PFSK-1 (cell line): Measurements from ENCODE around the gene ZAP70.

Source experiments
- FOXP2 ChIP-seq: optimal IDR thresholded peaks from 2 replicates; pipeline ENCODE3; 2011; ENCODE audit warnings: borderline replicate concordance, control low read depth, inconsistent platforms; ENCODE audit not compliant: insufficient read depth; ENCODE audit errors: extremely low read length, extremely low read depth
- POLR2AphosphoS5 ChIP-seq: IDR thresholded peaks from 2 replicates; pipeline ENCODE4 v1.6.1; 2012; ENCODE audit warnings: low read depth, mild to moderate bottlenecking, control low read depth, low read length, moderate library complexity
- SIN3A ChIP-seq: IDR thresholded peaks from 2 replicates; pipeline ENCODE4 v1.6.1; 2012; ENCODE audit warnings: mild to moderate bottlenecking, low read length, moderate library complexity, borderline replicate concordance; ENCODE audit not compliant: insufficient read depth
- TAF1 ChIP-seq: IDR thresholded peaks from 2 replicates; pipeline ENCODE4 v1.6.1; 2012; ENCODE audit warnings: low read length, control low read depth, borderline replicate concordance; ENCODE audit not compliant: insufficient read depth
- TF ChIP-seq, protein P1 (sequence below), 2 experiments: IDR thresholded peaks; 2 replicates each; pipeline versions ENCODE4 v1.6.1 to v1.8.0; 2011 to 2012; ENCODE audit warnings: low read depth in 2 of 2, low read length in 2 of 2, control low read depth in 1 of 2, inconsistent platforms in 1 of 2, mild to moderate bottlenecking in 1 of 2, moderate library complexity in 1 of 2; ENCODE audit not compliant: insufficient read depth in 1 of 2

Gene ZAP70

DNA sequence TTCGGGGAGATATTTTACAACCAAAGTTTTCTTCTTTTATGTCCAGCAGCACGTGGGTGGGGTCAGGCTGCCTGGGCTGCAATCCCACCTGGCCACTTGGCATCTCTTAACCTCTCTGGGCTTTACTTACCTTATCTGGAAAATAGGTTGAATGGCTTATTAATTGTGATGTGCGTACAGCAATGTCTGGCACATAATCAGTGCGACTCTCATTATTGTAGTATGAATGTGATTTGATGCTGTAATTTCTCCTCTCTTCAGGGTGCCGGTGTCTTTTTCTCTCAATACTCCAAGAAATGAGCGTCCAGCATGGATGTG is 2.0 kb upstream of the ZAP70 start:
- TF ChIP-seq TAF1 (no peak), SIN3A (no peak)
- TF ChIP-seq, protein P1, sequence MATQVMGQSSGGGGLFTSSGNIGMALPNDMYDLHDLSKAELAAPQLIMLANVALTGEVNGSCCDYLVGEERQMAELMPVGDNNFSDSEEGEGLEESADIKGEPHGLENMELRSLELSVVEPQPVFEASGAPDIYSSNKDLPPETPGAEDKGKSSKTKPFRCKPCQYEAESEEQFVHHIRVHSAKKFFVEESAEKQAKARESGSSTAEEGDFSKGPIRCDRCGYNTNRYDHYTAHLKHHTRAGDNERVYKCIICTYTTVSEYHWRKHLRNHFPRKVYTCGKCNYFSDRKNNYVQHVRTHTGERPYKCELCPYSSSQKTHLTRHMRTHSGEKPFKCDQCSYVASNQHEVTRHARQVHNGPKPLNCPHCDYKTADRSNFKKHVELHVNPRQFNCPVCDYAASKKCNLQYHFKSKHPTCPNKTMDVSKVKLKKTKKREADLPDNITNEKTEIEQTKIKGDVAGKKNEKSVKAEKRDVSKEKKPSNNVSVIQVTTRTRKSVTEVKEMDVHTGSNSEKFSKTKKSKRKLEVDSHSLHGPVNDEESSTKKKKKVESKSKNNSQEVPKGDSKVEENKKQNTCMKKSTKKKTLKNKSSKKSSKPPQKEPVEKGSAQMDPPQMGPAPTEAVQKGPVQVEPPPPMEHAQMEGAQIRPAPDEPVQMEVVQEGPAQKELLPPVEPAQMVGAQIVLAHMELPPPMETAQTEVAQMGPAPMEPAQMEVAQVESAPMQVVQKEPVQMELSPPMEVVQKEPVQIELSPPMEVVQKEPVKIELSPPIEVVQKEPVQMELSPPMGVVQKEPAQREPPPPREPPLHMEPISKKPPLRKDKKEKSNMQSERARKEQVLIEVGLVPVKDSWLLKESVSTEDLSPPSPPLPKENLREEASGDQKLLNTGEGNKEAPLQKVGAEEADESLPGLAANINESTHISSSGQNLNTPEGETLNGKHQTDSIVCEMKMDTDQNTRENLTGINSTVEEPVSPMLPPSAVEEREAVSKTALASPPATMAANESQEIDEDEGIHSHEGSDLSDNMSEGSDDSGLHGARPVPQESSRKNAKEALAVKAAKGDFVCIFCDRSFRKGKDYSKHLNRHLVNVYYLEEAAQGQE (IDR thresholded peaks at IDR 0.05; ENCODE audit: insufficient read depth in 1 of 2, low read depth in 2 of 2, low read length in 2 of 2): no peak

DNA sequence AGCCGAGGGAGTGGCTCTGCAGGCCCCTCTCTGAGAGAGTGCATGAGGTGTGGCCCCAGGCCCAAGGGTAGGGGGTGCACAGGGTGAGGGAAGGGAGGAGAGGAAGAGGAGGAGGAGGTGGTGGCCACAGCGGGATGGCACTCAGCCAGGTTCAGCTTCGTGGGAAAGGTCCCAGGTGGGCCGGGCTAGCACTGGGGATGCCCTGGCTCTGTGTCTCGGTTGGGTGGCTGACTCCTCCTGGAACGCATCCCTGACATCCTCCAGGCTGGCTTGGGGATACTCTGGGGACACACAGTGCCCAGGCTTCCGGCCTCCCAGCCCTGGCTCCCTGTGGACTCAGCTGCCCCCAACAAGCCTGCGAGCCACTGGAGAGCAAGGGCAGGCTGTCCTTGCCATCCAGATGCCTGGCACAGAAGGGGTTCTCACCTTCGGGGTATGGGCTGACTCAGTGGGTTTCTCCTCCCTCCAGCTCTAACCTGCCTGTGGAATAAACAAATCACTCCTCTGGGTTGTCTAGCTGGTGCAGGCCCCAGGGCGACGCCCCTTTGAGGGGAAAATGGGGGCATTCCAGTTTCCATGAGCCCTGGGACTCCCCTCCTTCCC is 582 bp upstream of the ZAP70 start:
- TF ChIP-seq SIN3A: no peak
- TF ChIP-seq, protein P1 (IDR thresholded peaks at IDR 0.05; ENCODE audit: insufficient read depth in 1 of 2, low read depth in 2 of 2, low read length in 2 of 2): no peak

DNA sequence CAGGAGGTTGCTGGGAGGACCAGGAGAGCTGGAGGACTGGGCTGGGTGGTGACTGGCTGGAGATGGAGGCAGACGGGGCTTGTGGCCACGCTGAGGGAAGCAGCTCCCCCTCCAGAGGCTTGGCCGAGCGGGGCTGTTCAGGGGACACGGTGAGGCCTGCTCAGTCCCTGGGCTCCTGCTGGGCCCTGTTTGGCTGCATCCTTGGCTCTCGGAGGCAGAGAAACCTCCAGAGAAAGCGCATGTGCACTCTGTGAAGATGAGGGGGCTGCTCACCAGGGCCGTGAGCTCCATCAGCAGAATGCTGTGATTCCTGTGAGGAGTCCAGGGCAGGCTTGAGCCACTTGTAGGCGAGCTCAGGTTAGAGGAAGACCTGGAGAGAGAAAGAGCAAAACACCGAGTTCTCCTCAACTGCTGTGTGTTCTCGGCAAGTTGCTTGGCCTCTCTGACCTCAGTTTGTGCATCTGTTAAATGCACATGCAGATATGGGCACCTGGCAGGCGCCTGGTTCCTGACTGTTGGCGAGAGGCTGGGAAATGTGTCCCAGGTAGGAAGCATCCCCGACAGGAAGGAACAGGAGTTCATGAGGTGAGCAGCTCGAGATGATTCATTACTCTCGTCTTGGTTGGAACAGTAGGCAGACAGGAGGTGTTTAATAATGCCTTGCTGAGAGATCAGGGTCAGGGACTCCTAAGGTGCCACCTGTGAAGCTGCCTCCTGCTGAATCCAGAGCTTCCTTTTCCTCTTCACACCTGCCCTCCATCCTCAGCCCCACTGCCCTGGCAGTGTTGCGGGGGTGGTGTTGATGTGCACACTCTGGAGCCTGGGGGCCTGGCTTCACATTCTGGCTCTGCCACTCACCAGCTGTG is 941 bp downstream of the ZAP70 start:
- TF ChIP-seq TAF1: no peak
- no peak for TF ChIP-seq POLR2AphosphoS5
- no peak for TF ChIP-seq FOXP2
- no peak for TF ChIP-seq SIN3A
- TF ChIP-seq, protein P1 (IDR thresholded peaks at IDR 0.05; ENCODE audit: insufficient read depth in 1 of 2, low read depth in 2 of 2, low read length in 2 of 2): no peak

DNA sequence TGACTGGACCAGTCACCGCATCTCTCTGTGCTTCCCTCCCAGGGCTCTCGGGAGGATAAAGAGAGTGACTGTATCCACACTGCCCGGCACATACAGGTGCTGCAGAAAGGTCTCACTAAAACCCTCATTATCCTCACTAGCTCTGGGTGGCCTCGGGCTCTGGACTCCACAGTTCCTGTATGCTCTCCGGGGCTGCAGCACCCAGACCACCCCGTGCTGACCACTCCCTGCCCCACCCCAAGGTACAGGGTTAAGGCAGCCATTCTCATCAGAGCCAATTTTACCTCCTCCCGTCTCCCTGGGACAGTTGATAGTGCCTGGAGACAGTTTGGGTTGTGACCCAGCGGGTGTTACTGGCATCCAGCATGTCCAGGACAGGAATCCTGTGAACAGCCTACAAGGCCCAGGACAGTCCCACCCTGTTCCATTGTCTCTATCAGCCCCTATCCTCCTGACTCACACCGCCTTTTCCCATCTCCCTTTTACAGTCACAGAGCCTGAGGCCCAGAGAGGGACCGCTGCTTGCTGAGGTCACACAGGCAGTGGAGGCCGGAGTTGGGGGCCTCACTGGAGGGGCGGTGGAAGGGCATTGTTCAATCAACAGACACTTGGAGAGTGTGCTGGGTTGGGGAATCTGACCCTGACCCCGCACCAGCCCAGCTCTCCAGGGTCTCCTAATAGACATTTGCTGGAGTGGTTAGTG is 1.7 kb downstream of the ZAP70 start:
- TF ChIP-seq SIN3A: no peak
- TF ChIP-seq FOXP2: no peak
- TF ChIP-seq TAF1: no peak
- TF ChIP-seq, protein P1 (IDR thresholded peaks at IDR 0.05; ENCODE audit: insufficient read depth in 1 of 2, low read depth in 2 of 2, low read length in 2 of 2): no peak
- TF ChIP-seq POLR2AphosphoS5: no peak
